Measurements from ENCODE around the gene C1QL1.

GRCh38 chr17:44983563-44983962 is 15.5 kb upstream of the C1QL1 start:
- TF ChIP-seq YY1 (IDR thresholded peaks at IDR 0.05; ENCODE audit: insufficient read depth, insufficient read length) (no peak), ZNF274 (IDR thresholded peaks at IDR 0.05; ENCODE audit: low read depth, low read length) (no peak)
